PC-9 (cell line): Measurements from ENCODE around the gene CHRM1.

ENCODE experiments used
- CTCF ChIP-seq: fragments of 200-600 bp; sonication (generic); conservative IDR thresholded peaks from 2 replicates; pipeline ENCODE4 v1.6.1; 2017; ENCODE audit warnings: mixed run types, antibody characterized with exemption, mild to moderate bottlenecking, moderate library complexity
- EZH2 ChIP-seq: fragments of 200-600 bp; sonication (generic); IDR thresholded peaks from 2 replicates; pipeline ENCODE4 v1.8.0; 2017; ENCODE audit warnings: antibody characterized with exemption, low read depth

GRCh38 chr11:62910141-62910882 lies 10.9 kb downstream of the CHRM1 start:
- TF ChIP-seq CTCF (no peak), EZH2 (no peak)
